H1 (cell line): Measurements from ENCODE around the gene ORMDL3.
A peak's percentile ranks its signal among the peaks of the same experiment; 100 is the strongest.

Experiments used
- ATF2 ChIP-seq: IDR thresholded peaks from 2 replicates; pipeline ENCODE4 v1.6.1; 2012; ENCODE audit warnings: low read length, inconsistent platforms
- BRCA1 ChIP-seq: IDR thresholded peaks from 2 replicates; pipeline ENCODE4 v1.6.1; 2012; ENCODE audit warnings: low read depth, low read length, improper control_type of control experiment
- CEBPB ChIP-seq: IDR thresholded peaks from 2 replicates; pipeline ENCODE4 v1.6.1; 2012; ENCODE audit warnings: low read depth, low read length
- CREB1 ChIP-seq: IDR thresholded peaks from 2 replicates; pipeline ENCODE4 v1.6.1; 2012; ENCODE audit warnings: inconsistent platforms
- CTCF ChIP-seq, 3 experiments: IDR thresholded peaks; 1 replicate in 2 of 3; 2 replicates in 1 of 3; pipeline versions ENCODE4 v1.5.1 to v1.6.1; 2011; ENCODE audit warnings: low read length in 3 of 3, mild to moderate bottlenecking in 3 of 3, inconsistent platforms in 2 of 3, low read depth in 1 of 3, moderate library complexity in 1 of 3; ENCODE audit not compliant: insufficient read depth in 1 of 3; ENCODE audit errors: control extremely low read depth in 1 of 3
- HDAC2 ChIP-seq, 2 experiments: fragments of 300-600 bp in 1 of 2; sonication (generic) in 1 of 2; IDR thresholded peaks; 2 replicates each; pipeline ENCODE4 v1.6.1; 2011 to 2012; ENCODE audit warnings: low read depth in 2 of 2, low read length in 2 of 2, mild to moderate bottlenecking in 2 of 2, moderate library complexity in 2 of 2, borderline replicate concordance in 1 of 2, inconsistent platforms in 1 of 2
- MAX ChIP-seq: IDR thresholded peaks from 2 replicates; pipeline ENCODE4 v1.6.1; 2012; ENCODE audit warnings: inconsistent platforms
- POLR2A ChIP-seq, 2 experiments: IDR thresholded peaks; 1 replicate in 1 of 2; 2 replicates in 1 of 2; pipeline ENCODE4 v1.6.1; 2011; ENCODE audit warnings: low read depth in 2 of 2, low read length in 2 of 2, mild to moderate bottlenecking in 2 of 2; ENCODE audit errors: control extremely low read depth in 1 of 2
- POLR2AphosphoS5 ChIP-seq: IDR thresholded peaks from 2 replicates; pipeline ENCODE4 v1.6.1; 2011; ENCODE audit warnings: low read depth, low read length
- SIRT6 ChIP-seq: IDR thresholded peaks from one replicate; pipeline ENCODE4 v1.7.1; 2012; ENCODE audit warnings: low read length, inconsistent platforms
- SP2 ChIP-seq: IDR thresholded peaks from 2 replicates; pipeline ENCODE4 v1.6.1; 2012; ENCODE audit warnings: mild to moderate bottlenecking, low read length, inconsistent platforms
- TAF1 ChIP-seq: IDR thresholded peaks from 2 replicates; pipeline ENCODE4 v1.6.1; 2011; ENCODE audit warnings: mild to moderate bottlenecking, low read depth, low read length

GRCh38 chr17:39926588-39927100, 757 bp downstream of the ORMDL3 start:
- 0 out of 2 replicates have a peak, but pooled peaks have one; percentile 16 for TF ChIP-seq POLR2AphosphoS5
- no peak for TF ChIP-seq SIRT6
- no peak for TF ChIP-seq CTCF (IDR thresholded peaks at IDR 0.05; ENCODE audit: control extremely low read depth in 1 of 3, insufficient read depth in 1 of 3, low read depth in 1 of 3, low read length in 3 of 3)
- no peak; the same call in 1 of the 2 replicates for TF ChIP-seq CREB1
- no peak for TF ChIP-seq MAX
- TF ChIP-seq BRCA1: no peak
- peak in 1 of 2 experiments; percentile 32; a peak in 1 of 4 replicates for TF ChIP-seq HDAC2 (IDR thresholded peaks at IDR 0.05; ENCODE audit: borderline replicate concordance in 1 of 2, low read depth in 2 of 2, low read length in 2 of 2)
- no peak for TF ChIP-seq CEBPB
- no peak for TF ChIP-seq SP2
- no peak for TF ChIP-seq TAF1
- TF ChIP-seq ATF2: no peak
- peak in 1 of 2 experiments; percentile 50; a peak in 1 of 3 replicates for TF ChIP-seq POLR2A (IDR thresholded peaks at IDR 0.05; ENCODE audit: control extremely low read depth in 1 of 2, low read depth in 2 of 2, low read length in 2 of 2)
